Pons (tissue), 1 donor: ENCODE data around the gene ATP6V0A4.

ENCODE experiments used
- DNase-seq: peaks from one replicate; pipeline ENCODE4 v3.0.0-alpha.2; 2016; ENCODE audit warnings: low spot score

ATP6V0A4 gene

GRCh38 chr7:138661069-138661635, 136.8 kb downstream of the ATP6V0A4 start:
- no peak for DNase-seq

GRCh38 chr7:138658889-138659288, 139.1 kb downstream of the ATP6V0A4 start:
- DNase-seq = no peak

GRCh38 chr7:138657854-138658386, 140.1 kb downstream of the ATP6V0A4 start:
- DNase-seq = no peak

- DNase-seq = no peak
Observed at GRCh38 chr7:138656952-138657351, 141.0 kb downstream of the ATP6V0A4 start.
